Measurements from ENCODE around the gene C3orf18.

DNA sequence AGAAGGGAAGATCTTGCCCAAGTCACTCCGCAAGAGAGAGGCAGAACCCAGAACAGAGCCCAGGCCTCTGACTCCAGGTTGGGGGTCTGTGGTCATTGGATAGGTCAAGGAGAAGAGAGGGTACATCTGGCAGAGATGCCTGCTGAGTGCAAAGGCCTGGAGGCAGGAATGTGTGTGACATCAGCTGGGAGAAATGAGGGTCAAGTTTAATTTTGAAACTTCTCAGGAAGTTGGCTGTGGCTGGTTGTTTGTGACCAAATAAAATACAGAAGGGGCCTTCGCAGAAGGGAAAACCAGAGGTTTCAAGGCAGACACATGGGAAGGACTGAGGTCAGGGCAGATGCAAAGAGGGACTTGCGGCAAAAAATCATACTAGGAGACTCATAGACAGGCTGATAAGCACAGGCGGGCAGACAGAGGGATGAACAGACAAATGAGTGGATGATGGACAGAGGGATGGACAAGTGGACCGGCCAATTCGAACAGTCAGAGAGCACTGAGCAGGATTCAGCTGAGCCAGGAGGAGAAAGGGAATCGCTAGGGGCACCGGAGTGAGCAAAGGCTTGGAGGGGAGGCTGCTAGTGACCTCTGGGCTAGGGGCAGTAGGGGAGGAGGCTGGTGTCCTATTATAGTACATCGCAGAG, 35.4 kb downstream of the C3orf18 start:
- TF ChIP-seq, protein P1, sequence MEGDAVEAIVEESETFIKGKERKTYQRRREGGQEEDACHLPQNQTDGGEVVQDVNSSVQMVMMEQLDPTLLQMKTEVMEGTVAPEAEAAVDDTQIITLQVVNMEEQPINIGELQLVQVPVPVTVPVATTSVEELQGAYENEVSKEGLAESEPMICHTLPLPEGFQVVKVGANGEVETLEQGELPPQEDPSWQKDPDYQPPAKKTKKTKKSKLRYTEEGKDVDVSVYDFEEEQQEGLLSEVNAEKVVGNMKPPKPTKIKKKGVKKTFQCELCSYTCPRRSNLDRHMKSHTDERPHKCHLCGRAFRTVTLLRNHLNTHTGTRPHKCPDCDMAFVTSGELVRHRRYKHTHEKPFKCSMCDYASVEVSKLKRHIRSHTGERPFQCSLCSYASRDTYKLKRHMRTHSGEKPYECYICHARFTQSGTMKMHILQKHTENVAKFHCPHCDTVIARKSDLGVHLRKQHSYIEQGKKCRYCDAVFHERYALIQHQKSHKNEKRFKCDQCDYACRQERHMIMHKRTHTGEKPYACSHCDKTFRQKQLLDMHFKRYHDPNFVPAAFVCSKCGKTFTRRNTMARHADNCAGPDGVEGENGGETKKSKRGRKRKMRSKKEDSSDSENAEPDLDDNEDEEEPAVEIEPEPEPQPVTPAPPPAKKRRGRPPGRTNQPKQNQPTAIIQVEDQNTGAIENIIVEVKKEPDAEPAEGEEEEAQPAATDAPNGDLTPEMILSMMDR (tag by site-specific recombination; IDR thresholded peaks at IDR 0.05) = no peak
- TF ChIP-seq YY1 (tag by site-specific recombination; IDR thresholded peaks at IDR 0.05) (no peak), SALL2 (tag by site-specific recombination; IDR thresholded peaks at IDR 0.05; ENCODE audit: borderline replicate concordance) (no peak), REST (tag by site-specific recombination; IDR thresholded peaks at IDR 0.05) (no peak), ZNF501 (tag by site-specific recombination; IDR thresholded peaks at IDR 0.05) (no peak), ZNF416 (tag by site-specific recombination; IDR thresholded peaks at IDR 0.05) (no peak), ZNF292 (tag by site-specific recombination; IDR thresholded peaks at IDR 0.05; ENCODE audit: borderline replicate concordance, low read depth) (no peak), ZNF548 (tag by site-specific recombination; IDR thresholded peaks at IDR 0.05) (no peak), ZNF121 (tag by site-specific recombination; IDR thresholded peaks at IDR 0.05) (no peak), GLIS1 (tag by site-specific recombination; IDR thresholded peaks at IDR 0.05) (no peak), RBAK (tag by site-specific recombination; IDR thresholded peaks at IDR 0.05) (no peak), ZNF24 (tag by site-specific recombination; IDR thresholded peaks at IDR 0.05) (no peak), ZNF558 (tag by site-specific recombination; IDR thresholded peaks at IDR 0.05) (no peak)

Data from HEK293 (cell line).